ENCODE data around the gene CBARP. TPM values are rescaled to one million over a fixed set of nuclear protein-coding genes. Genes with fewer than 3 reads are reported as not detected.

CBARP gene
- total and polyA plus RNA-seq, 2 of the 13 experiments (the other 11 are each of a cell fraction or from before 2014, with no cell fraction given), result 1.2 to 1.4 TPM

GRCh38 chr19:1248786-1249297 is 11.0 kb upstream of the CBARP start (continued):
- TF ChIP-seq ARID4A (CRISPR knock-in tag; IDR thresholded peaks at IDR 0.05; ENCODE audit: borderline replicate concordance) (peak; percentile 78; the same call in 1 of the 2 replicates), NR2F1 (CRISPR knock-in tag; IDR thresholded peaks at IDR 0.05) (peak in 1 of 2 experiments; percentile 60; a peak in 1 of 4 replicates), RBM22 (optimal IDR thresholded peaks at IDR 0.05; ENCODE audit: low read length) (peak; percentile 91), ZFX (CRISPR knock-in tag; IDR thresholded peaks at IDR 0.05; ENCODE audit: low read depth) (no peak), YY1 (IDR thresholded peaks at IDR 0.05; ENCODE audit: insufficient read depth, insufficient replicate concordance, low read depth, low read length) (peak; percentile 17), ASH2L (IDR thresholded peaks at IDR 0.05; ENCODE audit: insufficient read length, low read depth, low read length) (peak; percentile 46), AGO1 (IDR thresholded peaks at IDR 0.05; ENCODE audit: low read depth, low read length, poor library complexity, severe bottlenecking) (peak; percentile 85), MEIS2 (CRISPR knock-in tag; IDR thresholded peaks at IDR 0.05) (no peak), HNF4A (CRISPR knock-in tag; IDR thresholded peaks at IDR 0.05) (no peak), PLRG1 (conservative IDR thresholded peaks at IDR 0.05) (no peak), AGO2 (optimal IDR thresholded peaks at IDR 0.05; ENCODE audit: low read depth, low read length) (peak; percentile 93), ZNF18 (CRISPR knock-in tag; IDR thresholded peaks at IDR 0.05; ENCODE audit: insufficient replicate concordance) (peak; percentile 80), PHF8 (CRISPR knock-in tag; IDR thresholded peaks at IDR 0.05) (peak; percentile 11; the same call in 1 of the 2 replicates), SMARCC2 (IDR thresholded peaks at IDR 0.05) (no peak), ZNF124 (CRISPR knock-in tag; IDR thresholded peaks at IDR 0.05) (no peak; the same call in 1 of the 2 replicates)
